Uterus (tissue), 4 donors: ENCODE measurements around the gene CC2D2A. TPM values are rescaled to one million over a fixed set of nuclear protein-coding genes. Genes with fewer than 3 reads are reported as not detected.

Experiments
- DNase-seq, 2 donors: peaks; one replicate each; pipeline ENCODE4 v3.0.0-alpha.2; 2019 to 2020
- H3K27ac ChIP-seq, 2 donors: fragments of 200-600 bp; sonication (generic); 1 replicate in 1 of 2; 2 replicates in 1 of 2; pipeline ENCODE4 v1.5.1; 2016 to 2018
- H3K27me3 ChIP-seq, 2 donors: fragments of 200-600 bp; sonication (generic); one replicate each; pipeline ENCODE4 v1.5.1; 2018 to 2019; ENCODE audit warnings: control low read depth in 1 of 2
- H3K36me3 ChIP-seq, 2 donors: fragments of 200-600 bp; sonication (generic); one replicate each; pipeline ENCODE4 v1.5.1; 2019; ENCODE audit warnings: control low read depth in 1 of 2
- H3K4me1 ChIP-seq, 2 donors: fragments of 200-600 bp; sonication (generic); one replicate each; pipeline ENCODE4 v1.5.1; 2018 to 2019; ENCODE audit warnings: control low read depth in 1 of 2
- H3K4me3 ChIP-seq, 2 donors: fragments of 200-600 bp; sonication (generic); 1 replicate in 1 of 2; 2 replicates in 1 of 2; pipeline ENCODE4 v1.5.1; 2018 to 2019; ENCODE audit warnings: mild to moderate bottlenecking in 1 of 2
- H3K9me3 ChIP-seq, 2 donors: fragments of 200-600 bp; sonication (generic); one replicate each; pipeline ENCODE4 v1.5.1; 2019; ENCODE audit warnings: control low read depth in 1 of 2
- POLR2A ChIP-seq, 2 donors: fragments of 450-650 bp; IDR thresholded peaks; one replicate each; pipeline ENCODE4 v1.6.1; 2016; ENCODE audit warnings: antibody characterized with exemption in 2 of 2, mild to moderate bottlenecking in 1 of 2, moderate library complexity in 1 of 2
- intact Hi-C: fragments of 100-400 bp; cut with DNase I; formaldehyde crosslinking; loops from one replicate; pipeline ENCODE4 v1.15.1; 2023; ENCODE audit warnings: low total_unique reads
- total RNA-seq, 4 donors: library from RNA; depleted of rRNA in 3 of 4; stranded (reverse); fragments of >200 nt in 3 of 4; gene quantifications; one replicate each; pipeline versions ENCODE4 v1.1.0 to v1.2.4, GENCODE V29; 2014 to 2023
- TF ChIP-seq, protein P1 (sequence below), 4 experiments: fragments of 200-600 bp in 2 of 4; fragments of 450-650 bp in 2 of 4; sonication (generic) in 2 of 4; IDR thresholded peaks; one replicate each; pipeline ENCODE4 v1.5.1; 2016 to 2019; ENCODE audit warnings: antibody characterized with exemption in 4 of 4, mild to moderate bottlenecking in 2 of 4, moderate library complexity in 1 of 4
- donor health status: DM: yes; HTN: yes; CAD: no.

The CC2D2A gene
- total RNA-seq, 4 donors from 2014 or later = 16.8 to 54.4 (median 33.9) TPM

DNA sequence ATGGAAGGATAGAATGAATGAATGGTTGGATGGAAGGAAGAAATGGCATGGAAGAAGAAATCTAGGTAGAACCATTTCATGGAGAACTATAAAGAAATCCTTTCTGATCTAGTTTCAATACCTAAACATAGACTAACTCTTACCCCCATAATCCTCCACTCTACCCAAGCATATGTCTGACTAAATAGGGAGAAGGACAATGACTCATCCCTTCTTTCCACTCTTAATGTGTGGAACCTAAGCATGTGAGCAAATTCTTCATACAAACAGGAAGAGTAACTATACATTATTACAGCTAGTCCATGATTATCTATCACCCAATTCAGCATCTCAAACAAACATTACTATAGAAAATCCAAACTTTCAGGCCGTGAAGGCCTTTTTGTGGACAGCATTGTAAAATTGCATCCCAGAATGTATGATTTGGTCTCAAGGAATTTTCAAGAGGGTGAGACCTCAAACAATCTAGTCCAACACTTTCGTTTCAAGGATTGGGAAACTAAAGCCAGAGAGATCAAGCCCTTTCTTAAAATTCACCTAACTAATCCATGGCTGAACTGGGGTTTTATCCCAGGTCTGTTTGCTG, 30.6 kb upstream of the CC2D2A start:
- no peak overlapping the region for H3K27ac ChIP-seq
- no peaks in the 10 kb centered on the region for H3K4me1 ChIP-seq
- intact Hi-C loops = no loop called here
- H3K27me3 ChIP-seq = no peaks in the 10 kb centered on the region
- H3K9me3 ChIP-seq = no peaks in the 10 kb centered on the region
- no peaks in the 10 kb centered on the region for H3K36me3 ChIP-seq
- TF ChIP-seq, protein P1, sequence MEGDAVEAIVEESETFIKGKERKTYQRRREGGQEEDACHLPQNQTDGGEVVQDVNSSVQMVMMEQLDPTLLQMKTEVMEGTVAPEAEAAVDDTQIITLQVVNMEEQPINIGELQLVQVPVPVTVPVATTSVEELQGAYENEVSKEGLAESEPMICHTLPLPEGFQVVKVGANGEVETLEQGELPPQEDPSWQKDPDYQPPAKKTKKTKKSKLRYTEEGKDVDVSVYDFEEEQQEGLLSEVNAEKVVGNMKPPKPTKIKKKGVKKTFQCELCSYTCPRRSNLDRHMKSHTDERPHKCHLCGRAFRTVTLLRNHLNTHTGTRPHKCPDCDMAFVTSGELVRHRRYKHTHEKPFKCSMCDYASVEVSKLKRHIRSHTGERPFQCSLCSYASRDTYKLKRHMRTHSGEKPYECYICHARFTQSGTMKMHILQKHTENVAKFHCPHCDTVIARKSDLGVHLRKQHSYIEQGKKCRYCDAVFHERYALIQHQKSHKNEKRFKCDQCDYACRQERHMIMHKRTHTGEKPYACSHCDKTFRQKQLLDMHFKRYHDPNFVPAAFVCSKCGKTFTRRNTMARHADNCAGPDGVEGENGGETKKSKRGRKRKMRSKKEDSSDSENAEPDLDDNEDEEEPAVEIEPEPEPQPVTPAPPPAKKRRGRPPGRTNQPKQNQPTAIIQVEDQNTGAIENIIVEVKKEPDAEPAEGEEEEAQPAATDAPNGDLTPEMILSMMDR (IDR thresholded peaks at IDR 0.05) = no peak
- TF ChIP-seq POLR2A (IDR thresholded peaks at IDR 0.05) = no peak
- DNase-seq = no peak
- H3K4me3 ChIP-seq = no peak overlapping the region

DNA sequence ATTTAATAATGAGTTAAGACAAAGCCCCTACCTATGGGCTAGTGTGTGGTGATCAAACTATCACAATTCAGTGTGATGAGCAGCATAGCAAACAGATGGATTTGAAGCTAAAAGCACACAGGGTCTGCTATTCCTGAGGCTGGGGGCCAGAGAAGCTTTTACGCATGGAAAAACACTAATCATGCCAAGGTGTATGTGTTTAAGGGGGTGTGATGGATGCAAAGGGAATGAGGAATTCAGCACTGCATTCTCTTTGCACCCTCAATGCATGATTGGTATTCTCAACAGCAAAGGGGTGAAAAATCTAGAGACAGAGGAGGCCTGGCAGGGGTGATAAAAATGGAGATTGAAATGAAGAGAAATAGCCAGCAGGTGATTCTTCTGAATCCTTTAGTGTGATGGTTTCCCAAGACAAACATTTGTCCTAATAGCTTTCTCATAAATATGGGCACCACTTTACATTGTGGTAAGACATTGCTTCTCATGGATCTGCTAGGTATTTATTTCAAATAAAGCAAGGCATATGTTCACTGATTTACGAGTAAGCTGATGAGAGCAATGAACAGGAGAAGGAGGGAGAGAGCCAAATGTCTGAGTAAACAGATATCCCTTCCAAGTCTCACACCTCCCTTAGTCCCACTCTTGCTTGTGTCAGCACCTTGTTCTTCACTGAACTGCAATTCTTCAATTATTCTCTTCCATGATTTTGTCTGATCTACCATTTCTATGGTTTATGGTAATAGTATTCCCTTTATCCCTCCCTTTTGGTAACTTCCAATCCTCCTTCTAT, 26.1 kb upstream of the CC2D2A start:
- Histone ChIP-seq H3K4me3 (no peak overlapping the region), H3K27ac (no peak overlapping the region), H3K36me3 (no peaks in the 10 kb centered on the region), H3K9me3 (no peaks in the 10 kb centered on the region), H3K27me3 (no peaks in the 10 kb centered on the region), H3K4me1 (no peaks in the 10 kb centered on the region)
- no peak for TF ChIP-seq POLR2A (IDR thresholded peaks at IDR 0.05)
- TF ChIP-seq, protein P1 (IDR thresholded peaks at IDR 0.05) = no peak
- no peak for DNase-seq
- intact Hi-C loops = no loop called here

DNA sequence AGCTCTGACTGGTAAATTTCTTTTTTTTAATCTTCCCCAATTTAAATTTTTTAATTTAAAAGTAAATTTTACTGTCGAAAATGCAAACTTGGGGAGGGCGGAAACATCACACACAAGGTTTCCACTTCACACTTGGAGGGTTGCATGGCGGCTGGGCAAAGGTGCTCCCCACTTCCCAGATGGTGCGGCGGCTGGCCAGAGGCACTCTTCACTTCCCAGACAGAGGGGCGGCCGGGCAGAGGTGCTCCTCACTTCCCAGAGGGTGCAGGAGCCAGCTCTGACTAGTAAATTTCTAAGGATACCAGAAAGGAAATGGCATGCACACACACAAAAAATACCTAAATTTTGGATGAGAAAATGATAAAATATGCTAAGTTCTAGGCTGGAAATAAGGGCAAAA, 25.4 kb upstream of the CC2D2A start:
- no peaks in the 10 kb centered on the region for H3K36me3 ChIP-seq
- TF ChIP-seq, protein P1 (IDR thresholded peaks at IDR 0.05) = no peak
- TF ChIP-seq POLR2A (IDR thresholded peaks at IDR 0.05) = no peak
- intact Hi-C loops = no loop called here
- no peaks in the 10 kb centered on the region for H3K9me3 ChIP-seq
- no peak overlapping the region for H3K27ac ChIP-seq
- H3K4me1 ChIP-seq = no peaks in the 10 kb centered on the region
- no peak overlapping the region for H3K4me3 ChIP-seq
- no peaks in the 10 kb centered on the region for H3K27me3 ChIP-seq
- no peak for DNase-seq

DNA sequence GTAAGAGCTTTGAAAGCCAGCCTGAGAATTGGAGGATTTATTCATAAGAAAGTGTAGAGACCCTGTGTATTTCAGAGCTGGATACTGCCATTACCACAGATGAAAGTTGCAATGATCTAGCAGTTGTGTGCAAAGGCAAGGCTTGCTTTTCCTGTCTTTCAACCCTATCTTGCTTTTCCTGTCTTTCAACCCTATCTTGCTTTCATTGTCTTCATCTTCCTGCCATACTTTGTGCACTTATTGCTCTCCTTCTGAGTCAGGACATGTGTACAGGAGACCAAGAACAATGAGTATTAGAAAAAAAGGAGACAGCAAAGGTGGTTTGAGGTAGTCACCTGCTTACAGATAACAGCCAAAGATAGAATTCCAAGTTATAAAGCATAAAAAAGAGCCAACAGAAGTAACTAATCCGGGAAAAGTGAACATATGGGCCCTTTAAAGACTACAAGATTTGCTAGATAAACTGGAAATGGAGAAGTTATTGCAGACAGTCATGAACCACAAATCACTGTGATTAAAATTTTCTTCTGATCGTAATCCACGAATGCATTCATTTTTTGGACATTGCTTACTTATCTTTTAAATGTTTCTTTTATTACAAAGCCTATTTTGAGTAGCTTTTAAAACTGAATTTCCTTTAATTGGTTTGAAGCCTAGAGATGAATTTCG, 24.7 kb upstream of the CC2D2A start:
- H3K27ac ChIP-seq = no peak overlapping the region
- intact Hi-C loops = no loop called here
- no peak for DNase-seq

More for the DNA sequence above, 24.7 kb upstream of the CC2D2A start:
- no peaks in the 10 kb centered on the region for H3K27me3 ChIP-seq
- H3K36me3 ChIP-seq = no peaks in the 10 kb centered on the region
- H3K4me1 ChIP-seq = no peaks in the 10 kb centered on the region
- no peak for TF ChIP-seq POLR2A (IDR thresholded peaks at IDR 0.05)
- TF ChIP-seq, protein P1 (IDR thresholded peaks at IDR 0.05) = no peak
- no peak overlapping the region for H3K4me3 ChIP-seq
- no peaks in the 10 kb centered on the region for H3K9me3 ChIP-seq
